ENCODE results near the gene RETREG3. TPM values are rescaled to one million over a fixed set of nuclear protein-coding genes. Genes with fewer than 3 reads are reported as not detected.
"Not testable (repeated sequence)": the region's sequence is repeated elsewhere in the genome, so short reads cannot be mapped to it uniquely, and the experiment has no call there.

The RETREG3 gene
- total RNA-seq, 3 donors from 2014 or later = 56.4 to 72.2 (median 67.1) TPM

- DNase-seq = peak; percentile 91 to 96 (median 94)
- intact Hi-C loops (cut with DNase I, micrococcal nuclease) = no loop called here
Observed at GRCh38 chr17:42548070-42548837, 60.9 kb downstream of the RETREG3 start.

GRCh38 chr17:42547698-42548069 lies 61.5 kb downstream of the RETREG3 start:
- TF ChIP-seq CTCF (IDR thresholded peaks at IDR 0.05) = no peak
- DNase-seq (no peak), ATAC-seq (no peak)
- Histone ChIP-seq H3K36me3 (ENCODE audit: low read depth) (no peaks in the 10 kb centered on the region), H3K9me3 (no peaks in the 10 kb centered on the region), H3K4me3 (no peak overlapping the region), H3K4me1 (ENCODE audit: low read depth) (peaks cover 10% of the 10 kb centered on the region)
- intact Hi-C loops (cut with DNase I, micrococcal nuclease) = no loop called here

More at GRCh38 chr17:42548070-42548837, 60.9 kb downstream of the RETREG3 start:
- Histone ChIP-seq H3K36me3 (ENCODE audit: low read depth) (no peaks in the 10 kb centered on the region), H3K4me1 (ENCODE audit: low read depth) (peaks cover 12% of the 10 kb centered on the region), H3K4me3 (no peak overlapping the region), H3K9me3 (no peaks in the 10 kb centered on the region)
- TF ChIP-seq CTCF (IDR thresholded peaks at IDR 0.05) = peak; percentile 32
- peak; percentile 95 for ATAC-seq

- no peak for ATAC-seq
- TF ChIP-seq CTCF (IDR thresholded peaks at IDR 0.05) = no peak
- intact Hi-C loops (cut with DNase I, micrococcal nuclease) = no loop called here
- Histone ChIP-seq H3K9me3 (no peaks in the 10 kb centered on the region), H3K4me3 (no peak overlapping the region), H3K4me1 (ENCODE audit: low read depth) (peaks cover 15% of the 10 kb centered on the region), H3K36me3 (ENCODE audit: low read depth) (no peaks in the 10 kb centered on the region)
- DNase-seq = peak in 2 of 3 donors; percentile 46 to 55
Observed at GRCh38 chr17:42547001-42547461, 62.1 kb downstream of the RETREG3 start.

- intact Hi-C loops (cut with DNase I, micrococcal nuclease); DNase-seq; H3K9me3 ChIP-seq; H3K36me3 ChIP-seq (ENCODE audit: low read depth); ATAC-seq; H3K4me3 ChIP-seq: not testable (repeated sequence)
- peaks cover 26% of the 10 kb centered on the region for H3K4me1 ChIP-seq (ENCODE audit: low read depth)
Observed at GRCh38 chr17:42545755-42546505, 63.2 kb downstream of the RETREG3 start.

- no peak for DNase-seq
- ATAC-seq = no peak
Observed at GRCh38 chr17:42544874-42545283, 64.3 kb downstream of the RETREG3 start.

More at GRCh38 chr17:42544874-42545283, 64.3 kb downstream of the RETREG3 start:
- no peak for TF ChIP-seq CTCF (IDR thresholded peaks at IDR 0.05)
- peaks cover 28% of the 10 kb centered on the region for H3K4me1 ChIP-seq (ENCODE audit: low read depth)
- H3K4me3 ChIP-seq = no peak overlapping the region
- H3K9me3 ChIP-seq = no peaks in the 10 kb centered on the region
- intact Hi-C loops (cut with DNase I, micrococcal nuclease) = no loop called here
- H3K36me3 ChIP-seq (ENCODE audit: low read depth) = no peaks in the 10 kb centered on the region
